ENCODE results near the gene SOX8. TPM values are rescaled to one million over a fixed set of nuclear protein-coding genes. Genes with fewer than 3 reads are reported as not detected.
A peak's percentile ranks its signal among the peaks of the same experiment; 100 is the strongest.
"Not testable (repeated sequence)": the region's sequence is repeated elsewhere in the genome, so short reads cannot be mapped to it uniquely, and the experiment has no call there.

The SOX8 gene
- polyA plus RNA-seq, 3 donors from 2014 or later: 0.12 TPM; not detected in 2

GRCh38 chr16:945271-946047, 36.1 kb upstream of the SOX8 start:
- no peak for DNase-seq
- Mint-ChIP-seq H3K27me3 (ENCODE audit: low read depth in 3 of 3) (peaks cover 0 to 7% (median 2%) of the 10 kb centered on the region in 3 donors), H3K4me1 (no peaks in the 10 kb centered on the region), H3K9me3 (peaks cover 19 to 30% (median 23%) of the 10 kb centered on the region in 6 donors), H3K36me3 (peaks cover 38 to 47% (median 46%) of the 10 kb centered on the region in 3 donors), H3K27ac (no peak overlapping the region), H3K4me3 (no peak overlapping the region)

- H3K4me3 Mint-ChIP-seq: no peak overlapping the region
- peaks cover 0 to 7% (median 2%) of the 10 kb centered on the region in 3 donors for H3K27me3 Mint-ChIP-seq (ENCODE audit: low read depth in 3 of 3)
- DNase-seq: no peak
- H3K4me1 Mint-ChIP-seq: no peaks in the 10 kb centered on the region
- peaks cover 38 to 42% (median 41%) of the 10 kb centered on the region in 3 donors for H3K36me3 Mint-ChIP-seq
- no peak overlapping the region for H3K27ac Mint-ChIP-seq
- H3K9me3 Mint-ChIP-seq: peaks cover 19 to 28% (median 23%) of the 10 kb centered on the region in 6 donors
These were observed 35.5 kb upstream of the SOX8 start for GRCh38 chr16:946048-946395.

- Mint-ChIP-seq H3K27me3 (ENCODE audit: low read depth in 3 of 3) (peaks cover 0 to 7% (median 1%) of the 10 kb centered on the region in 3 donors), H3K4me1 (peaks cover 3 to 5% of the 10 kb centered on the region in 2 donors), H3K4me3 (no peak overlapping the region), H3K36me3 (peaks cover 31 to 34% (median 32%) of the 10 kb centered on the region in 3 donors), H3K9me3 (peaks cover 10 to 16% (median 13%) of the 10 kb centered on the region in 6 donors), H3K27ac (no peak overlapping the region)
- DNase-seq: no peak
These were observed 34.2 kb upstream of the SOX8 start for GRCh38 chr16:947255-947921.

GRCh38 chr16:947922-948303, 33.7 kb upstream of the SOX8 start:
- H3K27me3 Mint-ChIP-seq (ENCODE audit: low read depth in 3 of 3); DNase-seq; H3K27ac Mint-ChIP-seq; H3K4me3 Mint-ChIP-seq; H3K4me1 Mint-ChIP-seq: not testable (repeated sequence)
- H3K36me3 Mint-ChIP-seq: peaks cover 26 to 32% (median 28%) of the 10 kb centered on the region in 3 donors
- peaks cover 5 to 12% (median 8%) of the 10 kb centered on the region in 6 donors for H3K9me3 Mint-ChIP-seq

- not testable (repeated sequence) for H3K4me3 Mint-ChIP-seq; H3K9me3 Mint-ChIP-seq; H3K27me3 Mint-ChIP-seq (ENCODE audit: low read depth in 3 of 3); H3K4me1 Mint-ChIP-seq; DNase-seq; H3K27ac Mint-ChIP-seq
- H3K36me3 Mint-ChIP-seq: peaks cover 22 to 29% (median 25%) of the 10 kb centered on the region in 3 donors
These were observed 32.8 kb upstream of the SOX8 start for GRCh38 chr16:948767-949166.

- Mint-ChIP-seq H3K27ac (peak overlapping the region in 1 of 6 donors; percentile 55), H3K4me1 (peaks cover 3 to 13% of the 10 kb centered on the region in 2 donors), H3K36me3 (peaks cover 6 to 17% (median 9%) of the 10 kb centered on the region in 3 donors)
- H3K27me3 Mint-ChIP-seq (ENCODE audit: low read depth in 3 of 3); H3K9me3 Mint-ChIP-seq; H3K4me3 Mint-ChIP-seq; DNase-seq: not testable (repeated sequence)
These were observed 30.6 kb upstream of the SOX8 start for GRCh38 chr16:950733-951573.

GRCh38 chr16:951660-952301, 29.8 kb upstream of the SOX8 start:
- H3K4me3 Mint-ChIP-seq: no peak overlapping the region
- H3K9me3 Mint-ChIP-seq: peaks cover 0 to 3% (median 0%) of the 10 kb centered on the region in 6 donors
- DNase-seq: peak in 1 of 3 donors; percentile 30
- peaks cover 0 to 4% (median 2%) of the 10 kb centered on the region in 3 donors for H3K27me3 Mint-ChIP-seq (ENCODE audit: low read depth in 3 of 3)
- peaks cover 4 to 15% (median 6%) of the 10 kb centered on the region in 3 donors for H3K36me3 Mint-ChIP-seq
- H3K4me1 Mint-ChIP-seq: peaks cover 3 to 13% of the 10 kb centered on the region in 2 donors
- H3K27ac Mint-ChIP-seq: peak overlapping the region in 1 of 6 donors; percentile 55

- Mint-ChIP-seq H3K4me1 (peaks cover 3 to 13% of the 10 kb centered on the region in 2 donors), H3K4me3 (no peak overlapping the region), H3K9me3 (peaks cover 0 to 3% (median 0%) of the 10 kb centered on the region in 6 donors), H3K27ac (peak overlapping the region in 1 of 6 donors; percentile 71), H3K36me3 (peaks cover 5 to 13% (median 8%) of the 10 kb centered on the region in 3 donors), H3K27me3 (ENCODE audit: low read depth in 3 of 3) (peaks cover 0 to 4% (median 2%) of the 10 kb centered on the region in 3 donors)
- no peak for DNase-seq
These were observed 29.2 kb upstream of the SOX8 start for GRCh38 chr16:952321-952720.

GRCh38 chr16:953818-954217, 27.8 kb upstream of the SOX8 start:
- Mint-ChIP-seq H3K36me3 (peaks cover 5 to 13% (median 9%) of the 10 kb centered on the region in 3 donors), H3K4me3 (peak overlapping the region in 1 of 5 donors; percentile 0), H3K27ac (peak overlapping the region in 1 of 6 donors; percentile 12), H3K4me1 (peaks cover 3 to 13% of the 10 kb centered on the region in 2 donors)
- H3K9me3 Mint-ChIP-seq; H3K27me3 Mint-ChIP-seq (ENCODE audit: low read depth in 3 of 3); DNase-seq: not testable (repeated sequence)

- not testable (repeated sequence) for DNase-seq; H3K27me3 Mint-ChIP-seq (ENCODE audit: low read depth in 3 of 3); H3K27ac Mint-ChIP-seq; H3K4me3 Mint-ChIP-seq; H3K9me3 Mint-ChIP-seq
- H3K4me1 Mint-ChIP-seq: peaks cover 3 to 13% of the 10 kb centered on the region in 2 donors
- H3K36me3 Mint-ChIP-seq: peaks cover 5 to 13% (median 9%) of the 10 kb centered on the region in 3 donors
These were observed 25.8 kb upstream of the SOX8 start for GRCh38 chr16:955766-956165.

GRCh38 chr16:959232-960040, 22.1 kb upstream of the SOX8 start:
- DNase-seq: no peak
- Mint-ChIP-seq H3K36me3 (peaks cover 0 to 4% (median under 1%) of the 10 kb centered on the region in 3 donors), H3K4me3 (no peak overlapping the region), H3K27ac (no peak overlapping the region), H3K4me1 (peaks cover 5 to 15% of the 10 kb centered on the region in 2 donors), H3K9me3 (no peaks in the 10 kb centered on the region), H3K27me3 (ENCODE audit: low read depth in 3 of 3) (peaks cover 0 to 4% (median 2%) of the 10 kb centered on the region in 3 donors)

GRCh38 chr16:962366-962765, 19.2 kb upstream of the SOX8 start:
- Mint-ChIP-seq H3K4me1 (peaks cover 9 to 19% of the 10 kb centered on the region in 2 donors), H3K27me3 (ENCODE audit: low read depth in 3 of 3) (peaks cover 0 to 8% (median 2%) of the 10 kb centered on the region in 3 donors), H3K4me3 (no peak overlapping the region), H3K27ac (no peak overlapping the region), H3K36me3 (peaks cover 5 to 9% (median 6%) of the 10 kb centered on the region in 3 donors), H3K9me3 (no peaks in the 10 kb centered on the region)
- no peak for DNase-seq

Measured in immature natural killer cell (primary cell).